K562 (cell line): ENCODE results near the gene ARMH4. TPM values are rescaled to one million over a fixed set of nuclear protein-coding genes. Genes with fewer than 3 reads are reported as not detected.

Experiments
- ATAC-seq: fragments of 200-7000 bp; cut with Tn5 transposase; 3 replicates; pipeline ENCODE4 v1.9.1; 2020; ENCODE audit warnings: moderate library complexity
- BruUV-seq: library from RNA; stranded (reverse); fragments of 400-500 nt; replicated peaks from 2 replicates; lab custom pipeline; 2021; lab: Mats Ljungman, UMichigan
- CTCF ChIA-PET: fragments of 300-600 bp; formaldehyde crosslinking; extraction: SDS; loops from one replicate; lab custom pipeline; 2021; ENCODE audit warnings: low intra/inter-chr PET ratio; lab: Yijun Ruan, JAX
- POLR2A ChIA-PET: fragments of 300-600, 350-650 bp; sonication (Branson Sonifier 250); formaldehyde crosslinking; extraction: SDS; loops from one replicate; lab custom pipeline; 2021; ENCODE audit warnings: antibody characterized with exemption, inconsistent platforms; lab: Yijun Ruan, JAX
- DNase-seq, 4 experiments: peaks; one replicate each; pipeline versions ENCODE4 v3.0.0 to v3.0.0-alpha.2; 2011 to 2018; ENCODE audit warnings: low spot score in 3 of 4, mixed read lengths in 3 of 4; ENCODE audit errors: extremely low read depth in 1 of 4
- FAIRE-seq: peaks from 2 replicates; lab custom pipeline; 2011; peaks lifted over from hg19 to GRCh38; lab: Jason Lieb, UNC
- H2AFZ ChIP-seq: 2 replicates; pipeline ENCODE4 v1.6.0; 2011; ENCODE audit warnings: low read depth, low read length, control low read depth, inconsistent platforms
- H3K27ac ChIP-seq: fragments of 200-600 bp; 3 replicates; pipeline ENCODE4 v1.8.0; 2011; ENCODE audit warnings: low read depth, mild to moderate bottlenecking, control low read depth, inconsistent platforms, low read length, moderate library complexity, mixed read lengths; ENCODE audit errors: extremely low read depth
- H3K27me3 ChIP-seq, 2 experiments: fragments of 300-600 bp in 1 of 2; 2 replicates in 1 of 2; 3 replicates in 1 of 2; pipeline versions ENCODE4 v1.6.0 to v1.8.0; 2011; ENCODE audit warnings: inconsistent platforms in 2 of 2, low read length in 2 of 2, mild to moderate bottlenecking in 1 of 2, mixed read lengths in 1 of 2, moderate library complexity in 1 of 2; ENCODE audit not compliant: control insufficient read depth in 2 of 2, insufficient read depth in 2 of 2
- H3K36me3 ChIP-seq: fragments of 300-600 bp; 3 replicates; pipeline ENCODE4 v1.8.0; 2011; ENCODE audit warnings: mild to moderate bottlenecking, low read length, inconsistent platforms; ENCODE audit not compliant: control insufficient read depth, insufficient read depth
- H3K4me1 ChIP-seq, 2 experiments: fragments of 200-600 bp in 1 of 2; replicated peaks in 1 of 2; 2 replicates in 1 of 2; 3 replicates in 1 of 2; pipeline versions ENCODE4 v1.5.1 to v1.8.0; 2011; ENCODE audit warnings: inconsistent platforms in 2 of 2, low read length in 2 of 2, mild to moderate bottlenecking in 1 of 2, mixed read lengths in 1 of 2, moderate library complexity in 1 of 2; ENCODE audit not compliant: control insufficient read depth in 2 of 2, insufficient read depth in 2 of 2
- H3K4me2 ChIP-seq: 2 replicates; pipeline ENCODE4 v1.6.1; 2011; ENCODE audit warnings: low read length, control low read depth, inconsistent platforms, mixed read lengths; ENCODE audit not compliant: insufficient read depth
- H3K4me3 ChIP-seq: fragments of 200-600 bp; sonication (generic), shearing (Covaris generic); 2 replicates; pipeline ENCODE4 v1.5.1; 2016; ENCODE audit warnings: control low read depth, inconsistent platforms
- H3K79me2 ChIP-seq: fragments of 200-600 bp; 3 replicates; pipeline ENCODE4 v1.8.0; 2011; ENCODE audit warnings: low read length, inconsistent platforms; ENCODE audit not compliant: control insufficient read depth, insufficient read depth
- H3K9ac ChIP-seq, 2 experiments: 2 replicates each; pipeline versions ENCODE4 v1.6.0 to v1.6.1; 2011; ENCODE audit warnings: low read depth in 2 of 2, low read length in 2 of 2, control low read depth in 1 of 2, inconsistent platforms in 1 of 2, mild to moderate bottlenecking in 1 of 2, mixed read lengths in 1 of 2; ENCODE audit not compliant: insufficient read depth in 1 of 2
- H3K9me1 ChIP-seq: one replicate; pipeline ENCODE4 v1.6.0; 2011; ENCODE audit warnings: inconsistent platforms, mild to moderate bottlenecking, low read length, moderate library complexity; ENCODE audit not compliant: control insufficient read depth, insufficient read depth
- H3K9me3 ChIP-seq: replicated peaks from 2 replicates; pipeline ENCODE4 v1.5.1; 2011; ENCODE audit warnings: low read depth, low read length, inconsistent platforms; ENCODE audit not compliant: control insufficient read depth, insufficient read depth
- H4K20me1 ChIP-seq: replicated peaks from 2 replicates; pipeline ENCODE4 v1.6.1; 2011; ENCODE audit warnings: low read length, inconsistent platforms, mixed read lengths; ENCODE audit not compliant: control insufficient read depth, insufficient read depth
- BHLHE40 ChIP-seq: IDR thresholded peaks from 2 replicates; pipeline ENCODE4 v1.6.1; 2011; ENCODE audit warnings: low read length, improper control_type of control experiment
- CTCF ChIP-seq, 3 experiments: IDR thresholded peaks in 2 of 3; conservative IDR thresholded peaks in 1 of 3; 2 replicates each; pipeline ENCODE4 v1.5.1; 2011 to 2012; ENCODE audit warnings: low read length in 3 of 3, mild to moderate bottlenecking in 3 of 3, control low read depth in 2 of 3, improper control_type of control experiment in 1 of 3, inconsistent platforms in 1 of 3, low read depth in 1 of 3, mixed read lengths in 1 of 3, moderate library complexity in 1 of 3; ENCODE audit not compliant: insufficient read depth in 2 of 3
- E2F6 ChIP-seq, 2 experiments: IDR thresholded peaks; 2 replicates each; pipeline ENCODE4 v1.6.1; 2011; ENCODE audit warnings: borderline replicate concordance in 1 of 2, control low read depth in 1 of 2, low read depth in 1 of 2, low read length in 1 of 2, mild to moderate bottlenecking in 1 of 2, mixed read lengths in 1 of 2, moderate library complexity in 1 of 2; ENCODE audit not compliant: insufficient read depth in 1 of 2, insufficient read length in 1 of 2, poor library complexity in 1 of 2, severe bottlenecking in 1 of 2; ENCODE audit errors: extremely low read depth in 1 of 2
- HDAC8 ChIP-seq: fragments of 450-650 bp; IDR thresholded peaks from 2 replicates; pipeline ENCODE4 v1.6.1; 2016; ENCODE audit warnings: mild to moderate bottlenecking, missing genetic modification characterization, moderate library complexity, missing compliant biosample characterization
- KLF16 ChIP-seq: IDR thresholded peaks from 2 replicates; pipeline ENCODE4 v1.6.1; 2016; ENCODE audit warnings: antibody characterized with exemption
- NFIC ChIP-seq: fragments of 450-650 bp; IDR thresholded peaks from 2 replicates; pipeline ENCODE4 v1.6.1; 2017; ENCODE audit warnings: mild to moderate bottlenecking, inconsistent platforms
- RAD21 ChIP-seq, 2 experiments: fragments of 250-450 bp in 1 of 2; fragments of 450-650 bp in 1 of 2; sonication (Bioruptor Pico) in 1 of 2; formaldehyde crosslinking in 1 of 2; IDR thresholded peaks in 1 of 2; conservative IDR thresholded peaks in 1 of 2; 2 replicates each; pipeline versions ENCODE4 v1.4.0 to v1.8.0; 2020 to 2022; ENCODE audit warnings: mild to moderate bottlenecking in 2 of 2, moderate library complexity in 1 of 2
- RCOR1 ChIP-seq, 2 experiments: IDR thresholded peaks; 2 replicates each; pipeline ENCODE4 v1.6.1; 2012; ENCODE audit warnings: low read depth in 2 of 2, low read length in 2 of 2, borderline replicate concordance in 1 of 2, improper control_type of control experiment in 1 of 2
- SIRT6 ChIP-seq: IDR thresholded peaks from one replicate; pipeline ENCODE4 v1.6.1; 2012; ENCODE audit warnings: low read depth, mild to moderate bottlenecking, control low read depth, inconsistent platforms, low read length, moderate library complexity
- SMARCA4 ChIP-seq: fragments of 450-650 bp; IDR thresholded peaks from 2 replicates; pipeline ENCODE4 v1.6.1; 2016
- SMC3 ChIP-seq: conservative IDR thresholded peaks from 2 replicates; pipeline ENCODE4 v1.6.1; 2011; ENCODE audit warnings: low read depth, low read length, improper control_type of control experiment; ENCODE audit not compliant: insufficient read depth
- SPI1 ChIP-seq: IDR thresholded peaks from 2 replicates; pipeline ENCODE4 v1.6.1; 2011; ENCODE audit warnings: low read depth, low read length, control low read depth, borderline replicate concordance
- TEAD1 ChIP-seq, 2 experiments: fragments of 450-650 bp in 1 of 2; sonication (generic) in 1 of 2; formaldehyde crosslinking; IDR thresholded peaks; 2 replicates each; pipeline versions ENCODE4 v1.4.0 to v1.8.0; 2020 to 2022; ENCODE audit warnings: mild to moderate bottlenecking in 2 of 2, missing genetic modification reagents in 1 of 2
- TRIM28 ChIP-seq: fragments of 450-650 bp; IDR thresholded peaks from 2 replicates; pipeline ENCODE4 v1.6.1; 2017
- XRCC5 ChIP-seq: fragments of 200-400 bp; formaldehyde crosslinking; IDR thresholded peaks from 2 replicates; pipeline ENCODE4 v1.6.1; 2017; ENCODE audit warnings: low read depth, mild to moderate bottlenecking, low read length
- ZNF121 ChIP-seq: sonication (generic); formaldehyde crosslinking; conservative IDR thresholded peaks from 2 replicates; pipeline ENCODE4 v1.8.0; 2022; ENCODE audit warnings: missing genetic modification reagents
- WGBS: fragments of 100-300 bp; shearing (Covaris generic); methylation state at CpG from one replicate; pipeline ENCODE4 v1.1.6; 2016; ENCODE audit warnings: low coverage, mixed read lengths; ENCODE audit not compliant: insufficient coverage; ENCODE audit errors: missing lambda C conversion rate; 5-methylcytosine and 5-hydroxymethylcytosine counted together
- in situ Hi-C: fragments of 300-500 bp; cut with MboI; formaldehyde crosslinking; loops from 4 replicates; pipeline ENCODE4 v1.15.0; 2018; ENCODE audit warnings: inconsistent platforms, mixed read lengths
- intact Hi-C: fragments of 100-400 bp; cut with micrococcal nuclease; formaldehyde crosslinking; loops from 2 replicates; pipeline ENCODE4 v1.14.2; 2022
- polyA plus RNA-seq, 8 experiments: library from polyadenylated mRNA; depleted of rRNA in 4 of 8; stranded (reverse) in 5 of 8; unstranded in 3 of 8; fragments of >200 nt; fragmentation: Nextera tagmentation in 2 of 8; fragmentation: Illumina TruSeq in 1 of 8; extraction: Ambion mirVana in 2 of 8; extraction: Trizol in 1 of 8; gene quantifications; 2 replicates each; pipeline versions ENCODE4 v1.2.1 to v1.2.3, GENCODE V29; 2011 to 2014; ENCODE audit warnings: inconsistent platforms in 1 of 8, missing spikeins in 1 of 8
- total RNA-seq, 7 experiments: library from RNA; depleted of rRNA in 6 of 7; stranded (reverse); fragments of >200 nt in 6 of 7; fragmentation: Illumina TruSeq in 2 of 7; extraction: Trizol in 2 of 7; gene quantifications; 2 replicates each; pipeline versions ENCODE4 v1.2.1 to v1.2.3, GENCODE V29; 2011 to 2021; ENCODE audit warnings: low replicate concordance in 1 of 7

Gene ARMH4
- total and polyA plus RNA-seq, 9 of the 15 experiments (the other 6 are each of a cell fraction or from before 2014, with no cell fraction given), result 0.06 to 0.98 (median 0.07) TPM; not detected in 2

GRCh38 chr14:58166005-58166983, 14.3 kb upstream of the ARMH4 start:
- peak; percentile 61 for FAIRE-seq
- CTCF ChIA-PET, result interaction anchor here (1.4 kb wide), 1 partner anchor 58 kb away, joined by 5 read pairs; no protein-coding TSS in a partner anchor
- TF ChIP-seq SMARCA4, result no peak
- 0 out of 2 replicates have a peak, but pooled peaks have one; percentile 26 for TF ChIP-seq XRCC5
- peak in 1 of 2 experiments; percentile 43; a peak in 1 of 4 replicates for TF ChIP-seq RCOR1 (IDR thresholded peaks at IDR 0.05; ENCODE audit: borderline replicate concordance in 1 of 2, low read depth in 2 of 2, low read length in 2 of 2)
- 0 out of 2 replicates have a peak, but pooled peaks have one; percentile 10 for TF ChIP-seq SPI1
- TF ChIP-seq BHLHE40, result peak; percentile 43; the same call in 1 of the 2 replicates
- no peak for TF ChIP-seq E2F6 (IDR thresholded peaks at IDR 0.05; ENCODE audit: borderline replicate concordance in 1 of 2, extremely low read depth in 1 of 2, insufficient read depth in 1 of 2, insufficient read length in 1 of 2, low read depth in 1 of 2, low read length in 1 of 2, poor library complexity in 1 of 2, severe bottlenecking in 1 of 2)
- no peak for TF ChIP-seq ZNF121
- peak; percentile 42; the same call in 1 of the 2 replicates for TF ChIP-seq SMC3
- no peak for TF ChIP-seq SIRT6
- TF ChIP-seq NFIC, result peak; percentile 65
- no peak for TF ChIP-seq HDAC8
- no peak for TF ChIP-seq KLF16
- 0 out of 4 replicates have a peak, but pooled peaks of 1 of the 2 experiments have one; percentile 49 for TF ChIP-seq TEAD1 (CRISPR knock-in tag; IDR thresholded peaks at IDR 0.05)
- peak; percentile 65 to 72 for TF ChIP-seq RAD21 (CRISPR knock-in tag; conservative IDR thresholded peaks at IDR 0.05 in 1 of 2, IDR thresholded peaks at IDR 0.05 in 1 of 2)
- no peak for TF ChIP-seq TRIM28
- TF ChIP-seq CTCF (IDR thresholded peaks at IDR 0.05 in 2 of 3, conservative IDR thresholded peaks at IDR 0.05 in 1 of 3; ENCODE audit: insufficient read depth in 2 of 3, low read depth in 1 of 3, low read length in 3 of 3), result peak; percentile 70 to 82 (median 80)

More at GRCh38 chr14:58166005-58166983, 14.3 kb upstream of the ARMH4 start:
- 14% methylated on average over 9 of the region's 10 CpGs for WGBS
- POLR2A ChIA-PET, result interaction anchor here (0.7 to 1.0 kb wide), 2 partner anchors 26 to 70 kb away, joined by 3 read pairs; no protein-coding TSS in a partner anchor
- H3K36me3 ChIP-seq, result no peaks in the 10 kb centered on the region
- ATAC-seq (peak; percentile 83), DNase-seq (peak; percentile 58 to 82 (median 60))
- in situ Hi-C loops (no loop called here), intact Hi-C loops (loop anchor here (1.0 kb wide), 2 partner anchors 35 to 58 kb away; no protein-coding TSS in a partner anchor)
- no peak overlapping the region for H3K4me3 ChIP-seq
- peak overlapping the region; percentile 76 for H2AFZ ChIP-seq
- H3K4me2 ChIP-seq, result no peak overlapping the region
- H3K9ac ChIP-seq, result no peak overlapping the region
- H4K20me1 ChIP-seq, result no peaks in the 10 kb centered on the region
- H3K27me3 ChIP-seq, result no peaks in the 10 kb centered on the region
- H3K9me1 ChIP-seq, result no peaks in the 10 kb centered on the region
- H3K79me2 ChIP-seq, result no peaks in the 10 kb centered on the region
- H3K4me1 ChIP-seq, result peaks cover 3 to 7% of the 10 kb centered on the region in 2 experiments; a peak in 2 of 5 replicates
- no peaks in the 10 kb centered on the region for H3K9me3 ChIP-seq
- BruUV-seq, result no TSS peak
- no peak overlapping the region for H3K27ac ChIP-seq
